GM12878 (cell line): ENCODE data around the gene RGR. TPM values are rescaled to one million over a fixed set of nuclear protein-coding genes. Genes with fewer than 3 reads are reported as not detected.

Experiments
- ATAC-seq: fragments of 200-7000 bp; cut with Tn5 transposase; 3 replicates; pipeline ENCODE4 v1.9.1; 2020; ENCODE audit warnings: mild to moderate bottlenecking, moderate library complexity
- BruUV-seq: library from RNA; stranded (reverse); fragments of 400-500 nt; replicated peaks from 2 replicates; lab custom pipeline; 2021; lab: Mats Ljungman, UMichigan
- CTCF ChIA-PET: fragments of 300-600 bp; sonication (Branson Sonifier 250); formaldehyde crosslinking; extraction: SDS; loops from one replicate; lab custom pipeline; 2021; ENCODE audit warnings: inconsistent platforms; lab: Yijun Ruan, JAX
- POLR2A ChIA-PET: fragments of 350-600 bp; formaldehyde crosslinking; extraction: SDS; loops from one replicate; lab custom pipeline; 2021; ENCODE audit warnings: inconsistent platforms; lab: Charles Lee
- RAD21 ChIA-PET: fragments of 300-600 bp; sonication (Branson Sonifier 250); formaldehyde crosslinking; loops from one replicate; lab custom pipeline; 2023; ENCODE audit warnings: antibody characterized with exemption; ENCODE audit not compliant: unreplicated experiment; lab: Charles Lee
- SMC1A ChIA-PET: fragments of 300-600 bp; sonication (Branson Sonifier 250); formaldehyde crosslinking; loops from one replicate; lab custom pipeline; 2023; ENCODE audit not compliant: unreplicated experiment, uncharacterized antibody; lab: Charles Lee
- DNase-seq: peaks from one replicate; pipeline ENCODE4 v3.0.0-alpha.2; 2011; ENCODE audit warnings: low read depth, low spot score
- FAIRE-seq: peaks from 3 replicates; lab custom pipeline; 2011; peaks lifted over from hg19 to GRCh38; lab: Jason Lieb, UNC
- H2AFZ ChIP-seq: 2 replicates; pipeline ENCODE4 v1.6.0; 2011; ENCODE audit warnings: low read depth, low read length, control low read depth; ENCODE audit not compliant: control insufficient read depth
- H3K27ac ChIP-seq: 2 replicates; pipeline ENCODE4 v1.5.1; 2011; ENCODE audit warnings: control low read depth; ENCODE audit not compliant: control insufficient read depth, insufficient read depth
- H3K27me3 ChIP-seq, 2 experiments: replicated peaks in 1 of 2; 2 replicates each; pipeline versions ENCODE4 v1.6.0 to v1.6.1; 2011; ENCODE audit warnings: low read length in 1 of 2; ENCODE audit not compliant: control insufficient read depth in 2 of 2, insufficient read depth in 2 of 2
- H3K36me3 ChIP-seq, 2 experiments: 2 replicates each; pipeline ENCODE4 v1.5.1; 2011; ENCODE audit warnings: low read length in 1 of 2; ENCODE audit not compliant: control insufficient read depth in 2 of 2, insufficient read depth in 2 of 2
- H3K4me1 ChIP-seq: 2 replicates; pipeline ENCODE4 v1.6.1; 2011; ENCODE audit warnings: mild to moderate bottlenecking, low read length, moderate library complexity, mixed read lengths; ENCODE audit not compliant: control insufficient read depth, insufficient read depth
- H3K4me2 ChIP-seq: 2 replicates; pipeline ENCODE4 v1.6.0; 2011; ENCODE audit warnings: control low read depth; ENCODE audit not compliant: control insufficient read depth, insufficient read depth
- H3K4me3 ChIP-seq: fragments of 200-600 bp; sonication (generic); 2 replicates; pipeline ENCODE4 v1.5.1; 2016
- H3K79me2 ChIP-seq: 2 replicates; pipeline ENCODE4 v1.6.0; 2011; ENCODE audit warnings: low read length; ENCODE audit not compliant: control insufficient read depth, insufficient read depth
- H3K9ac ChIP-seq: 2 replicates; pipeline ENCODE4 v1.8.0; 2011; ENCODE audit warnings: low read length, control low read depth, mixed read lengths; ENCODE audit not compliant: control insufficient read depth, insufficient read depth
- H3K9me3 ChIP-seq: replicated peaks from 3 replicates; pipeline ENCODE4 v1.5.1; 2011; ENCODE audit warnings: mild to moderate bottlenecking, low read length; ENCODE audit not compliant: control insufficient read depth, insufficient read depth
- H4K20me1 ChIP-seq: 2 replicates; pipeline ENCODE4 v1.6.0; 2011; ENCODE audit not compliant: control insufficient read depth, insufficient read depth
- BCL11A ChIP-seq: IDR thresholded peaks from 2 replicates; pipeline ENCODE4 v1.6.1; 2011; ENCODE audit warnings: low read depth, low read length
- BRCA1 ChIP-seq: IDR thresholded peaks from 2 replicates; pipeline ENCODE4 v1.6.1; 2011; ENCODE audit warnings: low read depth, low read length, improper control_type of control experiment
- FOS ChIP-seq: IDR thresholded peaks from 3 replicates; pipeline ENCODE4 v1.6.1; 2011; ENCODE audit warnings: borderline replicate concordance; ENCODE audit not compliant: insufficient read length; ENCODE audit errors: extremely low read depth
- GABPA ChIP-seq: IDR thresholded peaks from 2 replicates; pipeline ENCODE4 v1.6.1; 2014; ENCODE audit warnings: antibody characterized with exemption, low read depth, mild to moderate bottlenecking, inconsistent platforms
- IKZF1 ChIP-seq: fragments of 450-650 bp; conservative IDR thresholded peaks from 2 replicates; pipeline ENCODE4 v1.6.1; 2017; ENCODE audit warnings: antibody characterized with exemption, mild to moderate bottlenecking
- MYB ChIP-seq: fragments of 150-350 bp; IDR thresholded peaks from 2 replicates; pipeline ENCODE4 v1.6.1; 2014; ENCODE audit warnings: mild to moderate bottlenecking, low read depth, low read length, borderline replicate concordance
- NRF1 ChIP-seq: conservative IDR thresholded peaks from 2 replicates; pipeline ENCODE4 v1.6.1; 2011; ENCODE audit warnings: mild to moderate bottlenecking, low read depth, low read length, improper control_type of control experiment
- RAD21 ChIP-seq: IDR thresholded peaks from 2 replicates; pipeline ENCODE4 v1.6.1; 2011; ENCODE audit warnings: mild to moderate bottlenecking, low read depth, low read length, moderate library complexity; ENCODE audit not compliant: insufficient read depth
- RBBP5 ChIP-seq: fragments of 200-600 bp; sonication (generic); conservative IDR thresholded peaks from 2 replicates; pipeline ENCODE4 v1.6.1; 2016
- RFX5 ChIP-seq: IDR thresholded peaks from 2 replicates; pipeline ENCODE4 v1.6.1; 2011; ENCODE audit warnings: low read depth, low read length, improper control_type of control experiment
- YBX1 ChIP-seq: fragments of 450-650 bp; IDR thresholded peaks from 2 replicates; pipeline ENCODE4 v1.6.1; 2016; ENCODE audit warnings: antibody characterized with exemption
- ZNF592 ChIP-seq: fragments of 450-650 bp; IDR thresholded peaks from 2 replicates; pipeline ENCODE4 v1.6.1; 2017; ENCODE audit warnings: mild to moderate bottlenecking, moderate library complexity
- WGBS: methylation state at CpG from one replicate; pipeline ENCODE4 v1.1.6; 2016; ENCODE audit warnings: low lambda C conversion rate; ENCODE audit not compliant: insufficient replicate concordance, insufficient coverage; ENCODE audit errors: missing lambda C conversion rate; 5-methylcytosine and 5-hydroxymethylcytosine counted together
- in situ Hi-C: fragments of 300-500 bp; cut with MboI; formaldehyde crosslinking; loops from 9 replicates; pipeline ENCODE4 v1.14.3; 2018; ENCODE audit warnings: mixed read lengths
- intact Hi-C: fragments of 100-400 bp; cut with micrococcal nuclease; formaldehyde crosslinking; loops from one replicate; pipeline ENCODE4 v1.14.2; 2022; ENCODE audit not compliant: unreplicated experiment
- polyA plus RNA-seq, 11 experiments: library from polyadenylated mRNA; depleted of rRNA in 4 of 11; unstranded in 6 of 11; stranded (reverse) in 5 of 11; fragments of >200 nt; fragmentation: Nextera tagmentation in 4 of 11; fragmentation: Illumina TruSeq in 1 of 11; extraction: Ambion mirVana in 4 of 11; extraction: Trizol in 1 of 11; gene quantifications; 1 replicate in 1 of 11; 2 replicates in 10 of 11; pipeline versions ENCODE4 v1.2.1 to v1.2.3, GENCODE V29; 2011 to 2016; ENCODE audit warnings: inconsistent platforms in 2 of 11, missing spikeins in 2 of 11, low read depth in 1 of 11
- total RNA-seq, 4 experiments: library from RNA; depleted of rRNA in 3 of 4; stranded (reverse); fragments of >200 nt in 3 of 4; fragmentation: Illumina TruSeq in 1 of 4; extraction: Trizol in 1 of 4; gene quantifications; 2 replicates each; pipeline versions ENCODE4 v1.2.1 to v1.2.3, GENCODE V29; 2013 to 2021
- TF ChIP-seq, protein P1 (sequence below): fragments of 450-650 bp; IDR thresholded peaks from 2 replicates; pipeline ENCODE4 v1.6.1; 2018; ENCODE audit warnings: mild to moderate bottlenecking, low read depth, moderate library complexity; ENCODE audit not compliant: partially characterized antibody
- TF ChIP-seq, protein P2 (sequence below): IDR thresholded peaks from 2 replicates; pipeline ENCODE4 v1.6.1; 2012; ENCODE audit warnings: low read depth, low read length, improper control_type of control experiment
- TF ChIP-seq, protein P3 (sequence below): fragments of 450-650 bp; IDR thresholded peaks from 2 replicates; pipeline ENCODE4 v1.6.1; 2018; ENCODE audit warnings: borderline replicate concordance, mild to moderate bottlenecking; ENCODE audit not compliant: partially characterized antibody

The RGR gene
- total and polyA plus RNA-seq, 10 of the 15 experiments (the other 5 are each of a cell fraction or from before 2014, with no cell fraction given), result not detected

- CTCF ChIA-PET, result interaction anchor here (1.2 to 1.8 kb wide), 2 partner anchors 20 to 252 kb away, joined by 4 read pairs; no protein-coding TSS in a partner anchor
- no peak overlapping the region for H3K4me3 ChIP-seq
- ATAC-seq (no peak), DNase-seq (no peak), FAIRE-seq (no peak)
- SMC1A ChIA-PET, result no interaction called here
- H3K9me3 ChIP-seq, result no peaks in the 10 kb centered on the region
- H3K27ac ChIP-seq, result no peak overlapping the region
- intact Hi-C loops, result no loop called here
- H3K79me2 ChIP-seq, result no peaks in the 10 kb centered on the region
- POLR2A ChIA-PET, result no interaction called here
- H2AFZ ChIP-seq, result no peak overlapping the region
- BruUV-seq, result no TSS peak
- WGBS, result 52% methylated on average over 1 of the region's 1 CpG
- no peaks in the 10 kb centered on the region for H3K36me3 ChIP-seq
- no peak overlapping the region for H3K9ac ChIP-seq
- H3K27me3 ChIP-seq, result no peaks in the 10 kb centered on the region; a peak in 1 of 4 replicates
- no peak overlapping the region for H3K4me2 ChIP-seq
- in situ Hi-C loops, result no loop called here
- RAD21 ChIA-PET, result interaction anchor here (1.9 kb wide), 1 partner anchor 20 kb away, joined by 6 read pairs; no protein-coding TSS in a partner anchor
- no peaks in the 10 kb centered on the region for H3K4me1 ChIP-seq
- no peaks in the 10 kb centered on the region for H4K20me1 ChIP-seq
- no peak for TF ChIP-seq RFX5
- no peak for TF ChIP-seq BRCA1
- TF ChIP-seq, protein P1, sequence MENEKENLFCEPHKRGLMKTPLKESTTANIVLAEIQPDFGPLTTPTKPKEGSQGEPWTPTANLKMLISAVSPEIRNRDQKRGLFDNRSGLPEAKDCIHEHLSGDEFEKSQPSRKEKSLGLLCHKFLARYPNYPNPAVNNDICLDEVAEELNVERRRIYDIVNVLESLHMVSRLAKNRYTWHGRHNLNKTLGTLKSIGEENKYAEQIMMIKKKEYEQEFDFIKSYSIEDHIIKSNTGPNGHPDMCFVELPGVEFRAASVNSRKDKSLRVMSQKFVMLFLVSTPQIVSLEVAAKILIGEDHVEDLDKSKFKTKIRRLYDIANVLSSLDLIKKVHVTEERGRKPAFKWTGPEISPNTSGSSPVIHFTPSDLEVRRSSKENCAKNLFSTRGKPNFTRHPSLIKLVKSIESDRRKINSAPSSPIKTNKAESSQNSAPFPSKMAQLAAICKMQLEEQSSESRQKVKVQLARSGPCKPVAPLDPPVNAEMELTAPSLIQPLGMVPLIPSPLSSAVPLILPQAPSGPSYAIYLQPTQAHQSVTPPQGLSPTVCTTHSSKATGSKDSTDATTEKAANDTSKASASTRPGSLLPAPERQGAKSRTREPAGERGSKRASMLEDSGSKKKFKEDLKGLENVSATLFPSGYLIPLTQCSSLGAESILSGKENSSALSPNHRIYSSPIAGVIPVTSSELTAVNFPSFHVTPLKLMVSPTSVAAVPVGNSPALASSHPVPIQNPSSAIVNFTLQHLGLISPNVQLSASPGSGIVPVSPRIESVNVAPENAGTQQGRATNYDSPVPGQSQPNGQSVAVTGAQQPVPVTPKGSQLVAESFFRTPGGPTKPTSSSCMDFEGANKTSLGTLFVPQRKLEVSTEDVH, result no peak
- TF ChIP-seq ZNF592, result no peak
- no peak for TF ChIP-seq FOS
- TF ChIP-seq, protein P2, sequence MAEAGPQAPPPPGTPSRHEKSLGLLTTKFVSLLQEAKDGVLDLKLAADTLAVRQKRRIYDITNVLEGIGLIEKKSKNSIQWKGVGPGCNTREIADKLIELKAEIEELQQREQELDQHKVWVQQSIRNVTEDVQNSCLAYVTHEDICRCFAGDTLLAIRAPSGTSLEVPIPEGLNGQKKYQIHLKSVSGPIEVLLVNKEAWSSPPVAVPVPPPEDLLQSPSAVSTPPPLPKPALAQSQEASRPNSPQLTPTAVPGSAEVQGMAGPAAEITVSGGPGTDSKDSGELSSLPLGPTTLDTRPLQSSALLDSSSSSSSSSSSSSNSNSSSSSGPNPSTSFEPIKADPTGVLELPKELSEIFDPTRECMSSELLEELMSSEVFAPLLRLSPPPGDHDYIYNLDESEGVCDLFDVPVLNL, result no peak
- TF ChIP-seq IKZF1, result no peak
- TF ChIP-seq RBBP5, result no peak
- TF ChIP-seq NRF1, result no peak
- TF ChIP-seq BCL11A, result no peak
- no peak for TF ChIP-seq MYB
- TF ChIP-seq GABPA, result no peak
- no peak for TF ChIP-seq YBX1
- TF ChIP-seq RAD21, result no peak
- TF ChIP-seq, protein P3, sequence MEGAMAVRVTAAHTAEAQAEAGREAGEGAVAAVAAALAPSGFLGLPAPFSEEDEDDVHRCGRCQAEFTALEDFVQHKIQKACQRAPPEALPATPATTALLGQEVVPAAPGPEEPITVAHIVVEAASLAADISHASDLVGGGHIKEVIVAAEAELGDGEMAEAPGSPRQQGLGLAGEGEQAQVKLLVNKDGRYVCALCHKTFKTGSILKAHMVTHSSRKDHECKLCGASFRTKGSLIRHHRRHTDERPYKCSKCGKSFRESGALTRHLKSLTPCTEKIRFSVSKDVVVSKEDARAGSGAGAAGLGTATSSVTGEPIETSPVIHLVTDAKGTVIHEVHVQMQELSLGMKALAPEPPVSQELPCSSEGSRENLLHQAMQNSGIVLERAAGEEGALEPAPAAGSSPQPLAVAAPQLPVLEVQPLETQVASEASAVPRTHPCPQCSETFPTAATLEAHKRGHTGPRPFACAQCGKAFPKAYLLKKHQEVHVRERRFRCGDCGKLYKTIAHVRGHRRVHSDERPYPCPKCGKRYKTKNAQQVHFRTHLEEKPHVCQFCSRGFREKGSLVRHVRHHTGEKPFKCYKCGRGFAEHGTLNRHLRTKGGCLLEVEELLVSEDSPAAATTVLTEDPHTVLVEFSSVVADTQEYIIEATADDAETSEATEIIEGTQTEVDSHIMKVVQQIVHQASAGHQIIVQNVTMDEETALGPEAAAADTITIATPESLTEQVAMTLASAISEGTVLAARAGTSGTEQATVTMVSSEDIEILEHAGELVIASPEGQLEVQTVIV, result no peak
Observed at GRCh38 chr10:84288151-84288550, 43.3 kb downstream of the RGR start.
